ENCODE data around the gene GRIK1. TPM values are rescaled to one million over a fixed set of nuclear protein-coding genes. Genes with fewer than 3 reads are reported as not detected.

Gene GRIK1
- total RNA-seq, 4 donors from 2014 or later = 0.13 to 0.97 (median 0.38) TPM

GRCh38 chr21:29627905-29628304 lies 311.9 kb downstream of the GRIK1 start:
- Histone ChIP-seq H3K4me1 (no peaks in the 10 kb centered on the region), H3K27me3 (no peaks in the 10 kb centered on the region), H3K27ac (no peak overlapping the region), H3K9me3 (no peaks in the 10 kb centered on the region), H3K4me3 (no peak overlapping the region), H3K36me3 (no peaks in the 10 kb centered on the region)
- TF ChIP-seq EP300 (IDR thresholded peaks at IDR 0.05) (no peak), POLR2A (IDR thresholded peaks at IDR 0.05) (no peak), POLR2AphosphoS5 (IDR thresholded peaks at IDR 0.05) (no peak)
- TF ChIP-seq, protein P1, sequence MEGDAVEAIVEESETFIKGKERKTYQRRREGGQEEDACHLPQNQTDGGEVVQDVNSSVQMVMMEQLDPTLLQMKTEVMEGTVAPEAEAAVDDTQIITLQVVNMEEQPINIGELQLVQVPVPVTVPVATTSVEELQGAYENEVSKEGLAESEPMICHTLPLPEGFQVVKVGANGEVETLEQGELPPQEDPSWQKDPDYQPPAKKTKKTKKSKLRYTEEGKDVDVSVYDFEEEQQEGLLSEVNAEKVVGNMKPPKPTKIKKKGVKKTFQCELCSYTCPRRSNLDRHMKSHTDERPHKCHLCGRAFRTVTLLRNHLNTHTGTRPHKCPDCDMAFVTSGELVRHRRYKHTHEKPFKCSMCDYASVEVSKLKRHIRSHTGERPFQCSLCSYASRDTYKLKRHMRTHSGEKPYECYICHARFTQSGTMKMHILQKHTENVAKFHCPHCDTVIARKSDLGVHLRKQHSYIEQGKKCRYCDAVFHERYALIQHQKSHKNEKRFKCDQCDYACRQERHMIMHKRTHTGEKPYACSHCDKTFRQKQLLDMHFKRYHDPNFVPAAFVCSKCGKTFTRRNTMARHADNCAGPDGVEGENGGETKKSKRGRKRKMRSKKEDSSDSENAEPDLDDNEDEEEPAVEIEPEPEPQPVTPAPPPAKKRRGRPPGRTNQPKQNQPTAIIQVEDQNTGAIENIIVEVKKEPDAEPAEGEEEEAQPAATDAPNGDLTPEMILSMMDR (IDR thresholded peaks at IDR 0.05) = no peak
- no peak for DNase-seq (ENCODE audit: low spot score in 2 of 2)

GRCh38 chr21:29626801-29627470 lies 312.9 kb downstream of the GRIK1 start:
- TF ChIP-seq POLR2AphosphoS5 (IDR thresholded peaks at IDR 0.05) = no peak
- no peak for TF ChIP-seq POLR2A (IDR thresholded peaks at IDR 0.05)
- TF ChIP-seq, protein P1 (IDR thresholded peaks at IDR 0.05) = no peak
- no peak for TF ChIP-seq EP300 (IDR thresholded peaks at IDR 0.05)
- no peak overlapping the region for H3K27ac ChIP-seq
- 47% methylated on average over 1 of the region's 1 CpG for WGBS
- no peak overlapping the region for H3K4me3 ChIP-seq
- H3K9me3 ChIP-seq = no peaks in the 10 kb centered on the region
- no peaks in the 10 kb centered on the region for H3K4me1 ChIP-seq
- no peak for DNase-seq (ENCODE audit: low spot score in 2 of 2)
- no peaks in the 10 kb centered on the region for H3K36me3 ChIP-seq
- H3K27me3 ChIP-seq = no peaks in the 10 kb centered on the region

- TF ChIP-seq POLR2AphosphoS5 (IDR thresholded peaks at IDR 0.05) (no peak), POLR2A (IDR thresholded peaks at IDR 0.05) (no peak), EP300 (IDR thresholded peaks at IDR 0.05) (no peak)
- TF ChIP-seq, protein P1 (IDR thresholded peaks at IDR 0.05) = no peak
- Histone ChIP-seq H3K27ac (no peak overlapping the region), H3K9me3 (no peaks in the 10 kb centered on the region), H3K36me3 (no peaks in the 10 kb centered on the region), H3K4me3 (no peak overlapping the region), H3K27me3 (no peaks in the 10 kb centered on the region), H3K4me1 (no peaks in the 10 kb centered on the region)
- WGBS = 94% methylated on average over 3 of the region's 3 CpGs
- no peak for DNase-seq (ENCODE audit: low spot score in 2 of 2)
Observed at GRCh38 chr21:29625990-29626389, 313.8 kb downstream of the GRIK1 start.

- H3K4me1 ChIP-seq = no peaks in the 10 kb centered on the region
- no peak overlapping the region for H3K27ac ChIP-seq
- WGBS = 91% methylated on average over 6 of the region's 6 CpGs
- H3K4me3 ChIP-seq = no peak overlapping the region
- no peak for DNase-seq (ENCODE audit: low spot score in 2 of 2)
- TF ChIP-seq EP300 (IDR thresholded peaks at IDR 0.05) = no peak
- H3K27me3 ChIP-seq = no peaks in the 10 kb centered on the region
- H3K36me3 ChIP-seq = no peaks in the 10 kb centered on the region
- no peaks in the 10 kb centered on the region for H3K9me3 ChIP-seq
Observed at GRCh38 chr21:29624776-29625175, 315.0 kb downstream of the GRIK1 start.

DNA sequence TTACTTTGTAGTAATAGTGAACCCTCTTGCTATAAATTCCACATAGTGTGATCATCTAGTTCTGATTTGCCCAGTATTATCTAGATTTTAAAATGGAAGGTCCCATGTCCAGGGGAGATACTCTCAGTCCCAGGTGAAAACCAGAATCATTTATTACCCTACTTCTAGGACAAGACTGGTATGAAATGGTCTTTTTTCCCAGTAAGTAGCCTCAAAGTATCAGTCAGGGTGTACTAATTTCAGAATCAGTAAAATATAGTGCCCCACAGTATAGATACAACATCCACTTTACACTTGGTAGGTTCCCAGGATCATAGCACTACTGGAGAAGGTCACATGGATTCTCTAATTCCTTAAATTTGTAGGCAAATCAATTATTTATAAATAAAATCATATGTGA lies 318.3 kb downstream of the GRIK1 start:
- Histone ChIP-seq H3K27me3 (no peaks in the 10 kb centered on the region), H3K4me1 (no peaks in the 10 kb centered on the region), H3K36me3 (no peaks in the 10 kb centered on the region), H3K4me3 (no peak overlapping the region), H3K9me3 (no peaks in the 10 kb centered on the region), H3K27ac (no peak overlapping the region)
- DNase-seq (ENCODE audit: low spot score in 2 of 2) = no peak
- TF ChIP-seq POLR2AphosphoS5 (IDR thresholded peaks at IDR 0.05) = no peak
- TF ChIP-seq EP300 (IDR thresholded peaks at IDR 0.05) = no peak
- TF ChIP-seq, protein P1 (IDR thresholded peaks at IDR 0.05) = no peak
- no peak for TF ChIP-seq POLR2A (IDR thresholded peaks at IDR 0.05)

All from suprapubic skin (tissue), 4 donors.